PC-3 (cell line): ENCODE measurements around the gene USP30. TPM values are rescaled to one million over a fixed set of nuclear protein-coding genes. Genes with fewer than 3 reads are reported as not detected.

Source experiments
- ATAC-seq: fragments of 200-7000 bp; cut with Tn5 transposase; 2 replicates; pipeline ENCODE4 v1.9.1; 2020; ENCODE audit warnings: mild to moderate bottlenecking, moderate library complexity
- BruUV-seq: library from RNA; stranded (reverse); fragments of 400-500 nt; replicated peaks from 2 replicates; lab custom pipeline; 2021; lab: Mats Ljungman, UMichigan
- CTCF ChIA-PET: fragments of 300-600 bp; sonication (Branson Sonifier 250); formaldehyde crosslinking; loops from one replicate; lab custom pipeline; 2022; ENCODE audit warnings: antibody characterized with exemption; lab: Charles Lee
- POLR2A ChIA-PET: fragments of 300-600 bp; sonication (Branson Sonifier 250); formaldehyde crosslinking; loops from one replicate; lab custom pipeline; 2022; ENCODE audit warnings: antibody characterized with exemption; ENCODE audit not compliant: unreplicated experiment; lab: Charles Lee
- DNase-seq: peaks from one replicate; pipeline ENCODE4 v3.0.0-alpha.2; 2015
- H2AFZ ChIP-seq: fragments of 300-600 bp; sonication (generic); 2 replicates; pipeline ENCODE4 v1.6.0; 2016; ENCODE audit warnings: antibody characterized with exemption, low read length
- H3F3A ChIP-seq: fragments of 300-600 bp; sonication (generic); one replicate; pipeline ENCODE4 v1.6.0; 2017; ENCODE audit warnings: antibody characterized with exemption, low read length, control low read depth, mild to moderate bottlenecking; ENCODE audit not compliant: unreplicated experiment
- H3K27ac ChIP-seq: fragments of 300-600 bp; sonication (generic); 2 replicates; pipeline ENCODE4 v1.5.1; 2016; ENCODE audit warnings: mild to moderate bottlenecking, low read length
- H3K27me3 ChIP-seq: fragments of 300-600 bp; sonication (generic); 2 replicates; pipeline ENCODE4 v1.6.1; 2016; ENCODE audit warnings: low read length, mixed read lengths
- H3K36me3 ChIP-seq: fragments of 300-600 bp; sonication (generic); 2 replicates; pipeline ENCODE4 v1.6.1; 2016; ENCODE audit warnings: low read depth, mixed run types, low read length, mixed read lengths
- H3K4me1 ChIP-seq: fragments of 300-600 bp; sonication (generic); 2 replicates; pipeline ENCODE4 v1.5.1; 2016; ENCODE audit warnings: low read length; ENCODE audit not compliant: insufficient read depth
- H3K4me2 ChIP-seq: fragments of 300-600 bp; sonication (generic); 2 replicates; pipeline ENCODE4 v1.6.0; 2016; ENCODE audit warnings: low read length
- H3K4me3 ChIP-seq: fragments of 300-600 bp; sonication (generic); 2 replicates; pipeline ENCODE4 v1.5.1; 2016; ENCODE audit warnings: mild to moderate bottlenecking, low read length, mixed read lengths
- H3K79me2 ChIP-seq: fragments of 300-600 bp; sonication (generic); 2 replicates; pipeline ENCODE4 v1.6.1; 2017; ENCODE audit warnings: low read length, mixed read lengths
- H3K9ac ChIP-seq: fragments of 300-600 bp; sonication (generic); 2 replicates; pipeline ENCODE4 v1.6.0; 2016; ENCODE audit warnings: mild to moderate bottlenecking, low read length
- H3K9me2 ChIP-seq: fragments of 300-600 bp; sonication (generic); replicated peaks from 2 replicates; pipeline ENCODE4 v1.6.1; 2016; ENCODE audit warnings: mixed run types, low read length, mixed read lengths
- H3K9me3 ChIP-seq: fragments of 300-600 bp; sonication (generic); 2 replicates; pipeline ENCODE4 v1.6.1; 2016; ENCODE audit warnings: low read length, mixed read lengths
- H4K20me1 ChIP-seq: fragments of 300-600 bp; sonication (generic); 2 replicates; pipeline ENCODE4 v1.6.1; 2016; ENCODE audit warnings: low read length, mixed read lengths
- EZH2 ChIP-seq: fragments of 300-600 bp; sonication (generic); IDR thresholded peaks from one replicate; pipeline ENCODE4 v1.6.1; 2017; ENCODE audit warnings: antibody characterized with exemption, mild to moderate bottlenecking, low read length; ENCODE audit not compliant: unreplicated experiment
- EZH2phosphoT487 ChIP-seq: fragments of 300-600 bp; sonication (generic); IDR thresholded peaks from 2 replicates; pipeline ENCODE4 v1.6.1; 2018; ENCODE audit warnings: mild to moderate bottlenecking, antibody characterized with exemption, low read length, borderline replicate concordance
- intact Hi-C: fragments of 100-400 bp; cut with micrococcal nuclease; formaldehyde crosslinking; loops from 2 replicates; pipeline ENCODE4 v1.9.0; 2023
- total RNA-seq: library from RNA; depleted of rRNA; stranded (reverse); fragments of >200 nt; gene quantifications from 2 replicates; pipeline ENCODE4 v1.2.3, GENCODE V29; 2014
- TF ChIP-seq, protein P1 (sequence below): fragments of 300-600 bp; sonication (generic); conservative IDR thresholded peaks from 2 replicates; pipeline ENCODE4 v1.5.1; 2017; ENCODE audit warnings: antibody characterized with exemption, low read depth, mild to moderate bottlenecking, low read length

USP30 gene
- total RNA-seq, 1 experiment from 2014 or later: 13.6 TPM

DNA sequence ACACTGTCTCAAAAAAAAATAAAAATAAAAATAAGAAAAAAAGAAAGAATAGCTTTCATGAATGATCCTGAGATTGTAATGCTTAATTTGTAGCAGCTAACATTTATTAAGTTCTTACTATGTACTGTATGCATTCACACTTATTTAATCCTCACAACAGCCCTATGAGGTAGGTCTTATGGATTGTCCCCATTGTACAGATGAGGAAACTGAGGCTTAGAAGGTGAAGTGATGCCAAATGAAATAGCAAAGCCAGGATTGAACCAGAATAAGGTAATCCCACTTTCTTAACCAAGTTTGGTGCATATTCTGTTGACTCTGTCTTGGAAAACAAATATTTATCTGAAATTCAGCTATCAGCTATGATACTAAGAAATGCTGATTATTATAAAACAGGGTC is 2.1 kb downstream of the USP30 start:
- no TSS peak for BruUV-seq
- Histone ChIP-seq H2AFZ (no peak overlapping the region), H3K4me1 (peaks cover 16% of the 10 kb centered on the region), H3K27me3 (no peaks in the 10 kb centered on the region), H3F3A (no peaks in the 10 kb centered on the region), H3K36me3 (peaks cover 8% of the 10 kb centered on the region; the same call in 1 of the 2 replicates), H3K4me2 (no peak overlapping the region), H3K79me2 (peaks cover 13% of the 10 kb centered on the region; the same call in 1 of the 2 replicates), H3K9ac (no peak overlapping the region), H3K9me2 (no peaks in the 10 kb centered on the region), H4K20me1 (no peaks in the 10 kb centered on the region), H3K9me3 (no peaks in the 10 kb centered on the region), H3K4me3 (no peak overlapping the region), H3K27ac (no peak overlapping the region)
- ATAC-seq (no peak), DNase-seq (no peak)
- TF ChIP-seq EZH2: no peak
- TF ChIP-seq, protein P1, sequence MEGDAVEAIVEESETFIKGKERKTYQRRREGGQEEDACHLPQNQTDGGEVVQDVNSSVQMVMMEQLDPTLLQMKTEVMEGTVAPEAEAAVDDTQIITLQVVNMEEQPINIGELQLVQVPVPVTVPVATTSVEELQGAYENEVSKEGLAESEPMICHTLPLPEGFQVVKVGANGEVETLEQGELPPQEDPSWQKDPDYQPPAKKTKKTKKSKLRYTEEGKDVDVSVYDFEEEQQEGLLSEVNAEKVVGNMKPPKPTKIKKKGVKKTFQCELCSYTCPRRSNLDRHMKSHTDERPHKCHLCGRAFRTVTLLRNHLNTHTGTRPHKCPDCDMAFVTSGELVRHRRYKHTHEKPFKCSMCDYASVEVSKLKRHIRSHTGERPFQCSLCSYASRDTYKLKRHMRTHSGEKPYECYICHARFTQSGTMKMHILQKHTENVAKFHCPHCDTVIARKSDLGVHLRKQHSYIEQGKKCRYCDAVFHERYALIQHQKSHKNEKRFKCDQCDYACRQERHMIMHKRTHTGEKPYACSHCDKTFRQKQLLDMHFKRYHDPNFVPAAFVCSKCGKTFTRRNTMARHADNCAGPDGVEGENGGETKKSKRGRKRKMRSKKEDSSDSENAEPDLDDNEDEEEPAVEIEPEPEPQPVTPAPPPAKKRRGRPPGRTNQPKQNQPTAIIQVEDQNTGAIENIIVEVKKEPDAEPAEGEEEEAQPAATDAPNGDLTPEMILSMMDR: no peak
- TF ChIP-seq EZH2phosphoT487: no peak
- ChIA-PET POLR2A (no interaction called here), CTCF (no interaction called here)
- intact Hi-C loops: no loop called here

DNA sequence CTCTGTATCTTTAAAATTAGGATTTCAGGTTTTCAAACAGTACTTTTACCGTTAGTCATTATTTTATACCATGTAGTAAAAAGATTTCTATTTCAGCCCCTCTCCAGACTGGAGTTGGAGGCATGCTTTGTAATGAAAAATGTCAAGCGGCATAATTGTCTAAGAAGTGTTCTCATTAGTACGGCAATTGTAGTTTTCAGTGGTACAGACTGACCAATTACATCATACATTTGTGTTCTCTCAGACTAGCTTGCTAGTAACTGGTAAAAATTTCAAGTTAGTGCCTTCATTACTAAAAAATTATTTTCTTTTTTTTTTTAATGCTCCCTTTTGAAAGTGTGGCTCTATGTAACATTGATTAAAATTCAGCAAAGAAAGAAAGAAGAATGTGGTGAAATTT is 4.5 kb downstream of the USP30 start:
- no TSS peak for BruUV-seq
- Histone ChIP-seq H3K9me3 (no peaks in the 10 kb centered on the region), H3K9ac (no peak overlapping the region), H3K36me3 (peaks cover 11% of the 10 kb centered on the region; the same call in 1 of the 2 replicates), H3K4me3 (no peak overlapping the region), H3K27ac (no peak overlapping the region), H3K9me2 (no peaks in the 10 kb centered on the region), H4K20me1 (no peaks in the 10 kb centered on the region), H3K27me3 (no peaks in the 10 kb centered on the region), H3K79me2 (peaks cover 13% of the 10 kb centered on the region; the same call in 1 of the 2 replicates), H3F3A (no peaks in the 10 kb centered on the region), H2AFZ (no peak overlapping the region), H3K4me1 (peaks cover 14% of the 10 kb centered on the region), H3K4me2 (no peak overlapping the region)
- DNase-seq: no peak
- CTCF ChIA-PET: no interaction called here
- POLR2A ChIA-PET: no interaction called here
- no peak for ATAC-seq
- intact Hi-C loops: no loop called here
- no peak for TF ChIP-seq EZH2phosphoT487
- TF ChIP-seq, protein P1: no peak
- TF ChIP-seq EZH2: no peak

DNA sequence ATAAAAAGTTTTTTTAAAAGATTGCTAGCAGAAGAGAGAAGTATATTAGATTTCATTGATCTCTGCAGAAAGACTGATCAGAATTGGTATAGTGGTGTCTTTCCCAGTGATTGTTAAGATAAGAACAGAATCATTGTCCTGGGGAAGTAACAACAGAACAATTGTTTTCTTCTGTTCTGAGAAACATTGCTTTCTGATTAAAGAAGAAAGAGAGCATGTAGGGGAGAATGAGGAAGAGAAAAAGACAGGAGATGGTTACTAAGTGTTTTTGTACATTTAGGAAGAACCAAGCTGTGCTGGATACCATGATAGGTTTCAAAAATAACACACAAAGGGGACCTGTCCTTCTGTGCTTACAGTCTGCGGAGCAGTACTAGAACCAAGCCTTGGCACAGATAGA is 5.0 kb downstream of the USP30 start:
- H3K79me2 ChIP-seq: peaks cover 13% of the 10 kb centered on the region; the same call in 1 of the 2 replicates
- H3K36me3 ChIP-seq: peaks cover 11% of the 10 kb centered on the region; the same call in 1 of the 2 replicates
- H3K9me3 ChIP-seq: no peaks in the 10 kb centered on the region
- no peaks in the 10 kb centered on the region for H3F3A ChIP-seq
- intact Hi-C loops: no loop called here
- no peak overlapping the region for H3K4me3 ChIP-seq
- no peak overlapping the region for H3K27ac ChIP-seq
- no peak for DNase-seq
- H3K9ac ChIP-seq: no peak overlapping the region
- H3K4me1 ChIP-seq: peaks cover 11% of the 10 kb centered on the region
- BruUV-seq: no TSS peak
- H4K20me1 ChIP-seq: no peaks in the 10 kb centered on the region
- CTCF ChIA-PET: no interaction called here
- H3K9me2 ChIP-seq: no peaks in the 10 kb centered on the region
- no peaks in the 10 kb centered on the region for H3K27me3 ChIP-seq
- no peak for ATAC-seq
- no peak overlapping the region for H3K4me2 ChIP-seq
- no peak for TF ChIP-seq EZH2phosphoT487
- TF ChIP-seq, protein P1: no peak
- TF ChIP-seq EZH2: no peak
- H2AFZ ChIP-seq: no peak overlapping the region
- POLR2A ChIA-PET: no interaction called here
